RWPE1 (cell line): ENCODE data around the gene SP1.
"Not testable (repeated sequence)": the region's sequence is repeated elsewhere in the genome, so short reads cannot be mapped to it uniquely, and the experiment has no call there.

Experiments used
- CTCF ChIA-PET: fragments of 350-600 bp; sonication (Branson Sonifier 250); formaldehyde crosslinking; extraction: SDS; loops from one replicate; lab custom pipeline; 2021; lab: Yijun Ruan, JAX
- POLR2A ChIA-PET: fragments of 400-600 bp; formaldehyde crosslinking; extraction: SDS; loops from one replicate; lab custom pipeline; 2020; ENCODE audit warnings: antibody characterized with exemption; ENCODE audit not compliant: low non-redundant PET; lab: Yijun Ruan, JAX
- DNase-seq: peaks from one replicate; pipeline ENCODE4 v3.0.0; 2012; ENCODE audit warnings: low spot score
- H3K27ac ChIP-seq: fragments of 450-650 bp; 2 replicates; pipeline ENCODE4 v1.5.1; 2017
- CTCF ChIP-seq: fragments of 450-650 bp; conservative IDR thresholded peaks from 2 replicates; pipeline ENCODE4 v1.5.1; 2017; ENCODE audit warnings: low read depth, mild to moderate bottlenecking

Gene SP1

GRCh38 chr12:53380104-53380793 lies at the start of gene SP1:
SP1 (plus strand) TSS chr12:53380176; CDS start chr12:53380292, 116 bp downstream.
- peak within 1 kb of the TSS; percentile 97 for H3K27ac ChIP-seq
- ChIA-PET CTCF (interaction anchor here (3.9 kb wide), 1 partner anchor 27 kb away, joined by 44 read pairs; no protein-coding TSS in a partner anchor), POLR2A (interaction anchor here (0.9 kb wide), 3 partner anchors 10 to 61 kb away, joined by 3 to 5 read pairs (median 4); partner anchors contain the start of gene PRR13)
- DNase-seq, result peak; percentile 87
- no peak for TF ChIP-seq CTCF

- DNase-seq, result no peak
- CTCF ChIA-PET, result interaction anchor here (0.6 to 2.3 kb wide), 2 partner anchors 21 to 91 kb away, joined by 3 to 8 read pairs; no protein-coding TSS in a partner anchor
- no peak for TF ChIP-seq CTCF
- POLR2A ChIA-PET, result no interaction called here
- H3K27ac ChIP-seq, result no peak overlapping the region
Observed at GRCh38 chr12:53330671-53331070, 49.3 kb upstream of the SP1 start.

- H3K27ac ChIP-seq, POLR2A ChIA-PET, DNase-seq: not testable (repeated sequence)
- CTCF ChIA-PET, result interaction anchor here (2.3 kb wide), 1 partner anchor 89 kb away, joined by 8 read pairs; no protein-coding TSS in a partner anchor
Observed at GRCh38 chr12:53332339-53332738, 47.6 kb upstream of the SP1 start.

- ChIA-PET POLR2A (no interaction called here), CTCF (interaction anchor here (2.3 kb wide), 1 partner anchor 89 kb away, joined by 8 read pairs; no protein-coding TSS in a partner anchor)
- TF ChIP-seq CTCF, result no peak
- no peak overlapping the region for H3K27ac ChIP-seq
- no peak for DNase-seq
Observed at GRCh38 chr12:53332744-53333143, 47.2 kb upstream of the SP1 start.

GRCh38 chr12:53333289-53333688 lies 46.7 kb upstream of the SP1 start:
- CTCF ChIA-PET, result no interaction called here
- TF ChIP-seq CTCF, result no peak
- POLR2A ChIA-PET, result no interaction called here
- no peak for DNase-seq
- no peak overlapping the region for H3K27ac ChIP-seq

- POLR2A ChIA-PET, result no interaction called here
- no peak for TF ChIP-seq CTCF
- CTCF ChIA-PET, result no interaction called here
- H3K27ac ChIP-seq, result no peak overlapping the region
- DNase-seq, result no peak
Observed at GRCh38 chr12:53333845-53334244, 46.1 kb upstream of the SP1 start.

- H3K27ac ChIP-seq, result no peak overlapping the region
- DNase-seq, result no peak
- no peak for TF ChIP-seq CTCF
- CTCF ChIA-PET, result interaction anchor here (0.6 to 1.0 kb wide), 4 partner anchors 10 to 174 kb away, joined by 3 to 8 read pairs (median 4); no protein-coding TSS in a partner anchor
- POLR2A ChIA-PET, result no interaction called here
Observed at GRCh38 chr12:53334822-53335221, 45.2 kb upstream of the SP1 start.
